HG03103 (cell line): Measurements from ENCODE around the gene CFAP91.

Experiments
- ATAC-seq: cut with Tn5 transposase; IDR thresholded peaks from one replicate; pipeline ENCODE4 v1.9.1; 2021; ENCODE audit warnings: low read depth; ENCODE audit not compliant: unreplicated experiment

Gene CFAP91

GRCh38 chr3:119733812-119734211, 31.0 kb downstream of the CFAP91 start:
- ATAC-seq: no peak

- ATAC-seq: no peak
Observed at GRCh38 chr3:119738741-119739140, 35.9 kb downstream of the CFAP91 start.

DNA sequence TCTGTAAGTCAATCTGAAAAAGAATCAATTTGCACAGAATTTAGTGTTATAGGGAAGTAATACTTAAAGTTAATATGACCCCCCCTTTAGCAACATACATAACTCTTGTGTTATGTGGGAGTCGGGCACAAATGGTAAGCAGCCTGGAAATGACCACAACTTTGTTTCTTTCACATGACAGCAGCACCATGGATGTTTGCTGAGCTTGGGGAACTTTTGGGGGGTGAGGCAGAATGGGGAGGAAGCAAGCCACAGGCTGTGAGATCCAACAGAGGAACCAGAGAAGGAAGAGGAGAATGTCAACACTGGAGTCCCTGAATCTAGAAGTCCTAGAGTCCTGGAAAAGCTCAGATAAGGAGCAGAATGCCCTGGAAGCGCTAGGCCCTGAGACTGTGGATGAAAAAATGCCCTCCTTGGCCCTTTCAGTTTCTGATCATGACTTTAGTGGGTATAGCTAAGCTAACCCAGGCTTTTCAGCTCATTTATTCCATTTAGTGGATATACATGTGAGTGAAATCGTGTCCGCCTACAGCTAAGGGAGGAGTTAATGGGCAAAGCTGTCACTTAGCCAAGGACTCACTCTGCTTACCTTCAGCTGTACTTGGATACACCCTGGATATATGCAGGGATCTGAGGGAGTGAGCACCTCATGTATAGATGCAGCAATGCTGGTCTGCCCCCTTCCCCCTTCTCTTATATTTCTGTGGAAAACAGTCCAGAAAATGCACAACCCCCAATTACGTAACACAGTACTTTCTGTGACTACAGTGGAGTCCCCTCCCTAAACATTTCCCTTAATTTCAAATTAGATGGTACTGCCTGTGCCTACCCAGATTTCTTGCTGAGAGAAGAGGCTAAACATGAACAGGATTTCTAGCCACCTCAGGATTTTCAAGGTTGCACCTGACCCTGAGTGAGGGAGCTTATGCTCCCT, 39.1 kb downstream of the CFAP91 start:
- no peak for ATAC-seq

- ATAC-seq: no peak
Observed at GRCh38 chr3:119743921-119744320, 41.1 kb downstream of the CFAP91 start.

GRCh38 chr3:119745942-119746341, 43.1 kb downstream of the CFAP91 start:
- ATAC-seq: no peak

DNA sequence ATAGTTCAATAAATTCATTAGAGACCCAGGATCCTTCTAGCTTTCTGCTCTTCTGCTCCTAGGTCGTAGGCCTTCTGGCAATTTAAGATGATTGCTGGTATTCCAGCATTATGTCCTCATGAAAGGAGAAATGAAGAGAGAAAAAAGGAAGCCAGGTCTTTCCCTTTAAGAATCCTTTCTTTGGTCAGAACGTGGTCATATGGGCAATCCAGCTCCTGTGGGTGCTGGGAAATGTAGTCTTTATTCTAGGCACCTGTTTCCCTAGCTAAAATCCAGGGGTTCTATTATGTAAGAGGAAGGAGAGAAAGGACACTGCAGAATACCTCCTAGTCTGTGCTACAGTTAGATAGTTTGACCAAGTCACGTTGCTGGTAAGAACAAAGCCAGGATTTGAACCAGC, 43.6 kb downstream of the CFAP91 start:
- ATAC-seq: no peak

- ATAC-seq: no peak
Observed at GRCh38 chr3:119747357-119747756, 44.5 kb downstream of the CFAP91 start.

- ATAC-seq: no peak
Observed at GRCh38 chr3:119748991-119749390, 46.2 kb downstream of the CFAP91 start.

- no peak for ATAC-seq
Observed at GRCh38 chr3:119751423-119751822, 48.6 kb downstream of the CFAP91 start.
